ENCODE data around the gene PSMG2.

Gene PSMG2

DNA sequence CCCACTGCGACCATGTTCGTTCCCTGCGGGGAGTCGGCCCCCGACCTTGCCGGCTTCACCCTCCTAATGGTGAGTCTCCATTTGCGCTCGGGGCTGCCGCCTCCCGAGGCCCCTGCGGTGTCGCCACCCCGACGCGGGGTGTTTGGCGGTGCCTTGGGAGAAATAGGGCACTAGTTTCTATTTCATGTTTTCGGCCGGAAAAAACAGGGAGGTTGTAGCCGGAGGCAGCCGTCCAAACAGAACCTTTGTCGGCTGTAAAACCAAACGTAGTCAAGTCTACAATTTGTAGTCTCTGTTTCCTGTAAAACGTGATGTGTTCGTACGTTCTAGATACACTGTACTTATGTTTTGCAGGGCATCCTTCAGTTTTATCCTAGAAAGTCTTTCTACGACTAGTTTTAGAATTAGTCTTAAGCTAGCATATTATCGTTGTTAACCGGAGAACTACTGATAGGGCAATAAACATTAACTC, 290 bp downstream of the PSMG2 start:
- Histone ChIP-seq H4K20me1 (ENCODE audit: insufficient read depth, low read length) (peaks cover 23% of the 10 kb centered on the region; the same call in 1 of the 2 replicates), H3K36me3 (ENCODE audit: insufficient read depth, low read length) (peaks cover 61% of the 10 kb centered on the region), H3K4me3 (ENCODE audit: low read depth in 1 of 2, low read length in 2 of 2) (peak overlapping the region; percentile 44 to 73), H3K27ac (ENCODE audit: low read length) (peak overlapping the region; percentile 97), H2AFZ (ENCODE audit: low read depth, low read length) (peak overlapping the region; percentile 93), H3K79me2 (ENCODE audit: insufficient read depth, low read length) (peaks cover 95% of the 10 kb centered on the region), H3K4me1 (ENCODE audit: insufficient read depth, low read length) (peaks cover 44% of the 10 kb centered on the region), H3K4me2 (ENCODE audit: insufficient read depth, low read length) (peak overlapping the region; percentile 90), H3K9me3 (ENCODE audit: insufficient read depth, low read length, severe bottlenecking) (no peaks in the 10 kb centered on the region), H3K9ac (ENCODE audit: low read depth, low read length) (peak overlapping the region; percentile 93), H3K27me3 (ENCODE audit: insufficient read depth, low read length, poor library complexity) (no peaks in the 10 kb centered on the region)
- TF ChIP-seq EZH2 (IDR thresholded peaks at IDR 0.05; ENCODE audit: borderline replicate concordance, low read depth, low read length, severe bottlenecking) = no peak
- TF ChIP-seq, protein P1, sequence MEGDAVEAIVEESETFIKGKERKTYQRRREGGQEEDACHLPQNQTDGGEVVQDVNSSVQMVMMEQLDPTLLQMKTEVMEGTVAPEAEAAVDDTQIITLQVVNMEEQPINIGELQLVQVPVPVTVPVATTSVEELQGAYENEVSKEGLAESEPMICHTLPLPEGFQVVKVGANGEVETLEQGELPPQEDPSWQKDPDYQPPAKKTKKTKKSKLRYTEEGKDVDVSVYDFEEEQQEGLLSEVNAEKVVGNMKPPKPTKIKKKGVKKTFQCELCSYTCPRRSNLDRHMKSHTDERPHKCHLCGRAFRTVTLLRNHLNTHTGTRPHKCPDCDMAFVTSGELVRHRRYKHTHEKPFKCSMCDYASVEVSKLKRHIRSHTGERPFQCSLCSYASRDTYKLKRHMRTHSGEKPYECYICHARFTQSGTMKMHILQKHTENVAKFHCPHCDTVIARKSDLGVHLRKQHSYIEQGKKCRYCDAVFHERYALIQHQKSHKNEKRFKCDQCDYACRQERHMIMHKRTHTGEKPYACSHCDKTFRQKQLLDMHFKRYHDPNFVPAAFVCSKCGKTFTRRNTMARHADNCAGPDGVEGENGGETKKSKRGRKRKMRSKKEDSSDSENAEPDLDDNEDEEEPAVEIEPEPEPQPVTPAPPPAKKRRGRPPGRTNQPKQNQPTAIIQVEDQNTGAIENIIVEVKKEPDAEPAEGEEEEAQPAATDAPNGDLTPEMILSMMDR (IDR thresholded peaks at IDR 0.05; ENCODE audit: borderline replicate concordance, extremely low read depth, low read length, poor library complexity, severe bottlenecking) = no peak
- ATAC-seq (ENCODE audit: insufficient read depth, low read depth) (peak; percentile 52; the same call in 2 of the 3 replicates), DNase-seq (no peak)

DNA sequence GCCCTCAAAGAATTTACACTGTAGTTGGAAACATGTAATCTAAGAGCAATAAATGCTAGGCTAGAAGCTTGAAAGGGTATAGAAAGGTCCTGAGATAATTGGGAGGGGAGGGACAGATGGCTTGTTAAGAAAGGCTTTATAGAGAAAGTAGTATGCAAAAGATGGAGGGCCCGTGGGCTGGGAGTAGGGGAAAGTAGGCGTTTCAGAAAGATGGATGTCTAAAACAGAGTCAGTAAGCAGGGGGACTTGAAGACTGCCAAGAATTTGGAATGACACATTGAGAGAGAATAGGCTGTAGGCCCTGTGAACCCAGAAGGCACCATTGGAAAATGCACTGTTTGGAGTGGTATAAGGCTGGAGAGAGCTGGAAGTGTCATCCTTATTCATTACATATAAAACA, 822 bp downstream of the PSMG2 start:
- Histone ChIP-seq H3K36me3 (ENCODE audit: insufficient read depth, low read length) (peaks cover 61% of the 10 kb centered on the region), H3K4me2 (ENCODE audit: insufficient read depth, low read length) (peak overlapping the region; percentile 90), H3K79me2 (ENCODE audit: insufficient read depth, low read length) (peaks cover 94% of the 10 kb centered on the region), H3K4me1 (ENCODE audit: insufficient read depth, low read length) (peaks cover 44% of the 10 kb centered on the region), H4K20me1 (ENCODE audit: insufficient read depth, low read length) (peaks cover 23% of the 10 kb centered on the region; the same call in 1 of the 2 replicates), H3K27me3 (ENCODE audit: insufficient read depth, low read length, poor library complexity) (no peaks in the 10 kb centered on the region), H3K9ac (ENCODE audit: low read depth, low read length) (peak overlapping the region; percentile 93), H3K27ac (ENCODE audit: low read length) (peak overlapping the region; percentile 97), H2AFZ (ENCODE audit: low read depth, low read length) (peak overlapping the region; percentile 93; the same call in 1 of the 2 replicates), H3K4me3 (ENCODE audit: low read depth in 1 of 2, low read length in 2 of 2) (peak overlapping the region; percentile 44 to 73), H3K9me3 (ENCODE audit: insufficient read depth, low read length, severe bottlenecking) (no peaks in the 10 kb centered on the region)
- peak; percentile 23 for DNase-seq
- TF ChIP-seq, protein P1 (IDR thresholded peaks at IDR 0.05; ENCODE audit: borderline replicate concordance, extremely low read depth, low read length, poor library complexity, severe bottlenecking) = no peak
- TF ChIP-seq EZH2 (IDR thresholded peaks at IDR 0.05; ENCODE audit: borderline replicate concordance, low read depth, low read length, severe bottlenecking) = no peak
- ATAC-seq (ENCODE audit: insufficient read depth, low read depth) = 0 out of 3 replicates have a peak, but pooled peaks have one; percentile 14

DNA sequence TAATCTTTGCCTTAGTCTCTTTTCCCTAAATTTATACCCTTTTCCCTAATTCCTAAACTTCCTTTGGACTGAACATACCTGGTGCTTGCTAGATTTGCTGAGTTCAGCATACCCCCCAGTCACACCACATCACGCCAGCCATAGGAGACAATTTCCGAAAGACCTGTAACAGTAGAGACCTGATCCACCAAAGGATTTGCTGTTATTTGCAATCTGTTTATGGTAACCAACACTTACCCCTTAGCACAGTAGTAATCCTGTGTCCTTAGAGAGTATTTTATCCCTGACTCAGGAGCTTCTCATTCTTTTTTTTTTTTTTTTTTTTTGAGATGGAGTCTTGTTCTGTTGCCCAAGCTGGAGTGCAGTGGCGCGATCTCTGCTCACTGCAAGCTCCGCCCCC, 8.6 kb downstream of the PSMG2 start:
- peaks cover 63% of the 10 kb centered on the region for H3K79me2 ChIP-seq (ENCODE audit: insufficient read depth, low read length)
- DNase-seq (no peak), ATAC-seq (ENCODE audit: insufficient read depth, low read depth) (no peak)
- H3K27me3 ChIP-seq (ENCODE audit: insufficient read depth, low read length, poor library complexity) = no peaks in the 10 kb centered on the region
- H4K20me1 ChIP-seq (ENCODE audit: insufficient read depth, low read length) = peaks cover 8% of the 10 kb centered on the region; the same call in 1 of the 2 replicates
- H3K9me3 ChIP-seq (ENCODE audit: insufficient read depth, low read length, severe bottlenecking) = no peaks in the 10 kb centered on the region
- no peak overlapping the region for H2AFZ ChIP-seq (ENCODE audit: low read depth, low read length)
- no peak overlapping the region for H3K4me2 ChIP-seq (ENCODE audit: insufficient read depth, low read length)
- no peak for TF ChIP-seq EZH2 (IDR thresholded peaks at IDR 0.05; ENCODE audit: borderline replicate concordance, low read depth, low read length, severe bottlenecking)
- no peak overlapping the region for H3K27ac ChIP-seq (ENCODE audit: low read length)
- no peak overlapping the region for H3K4me3 ChIP-seq (ENCODE audit: low read depth in 1 of 2, low read length in 2 of 2)
- H3K4me1 ChIP-seq (ENCODE audit: insufficient read depth, low read length) = no peaks in the 10 kb centered on the region
- H3K36me3 ChIP-seq (ENCODE audit: insufficient read depth, low read length) = peaks cover 88% of the 10 kb centered on the region
- no peak overlapping the region for H3K9ac ChIP-seq (ENCODE audit: low read depth, low read length)

DNA sequence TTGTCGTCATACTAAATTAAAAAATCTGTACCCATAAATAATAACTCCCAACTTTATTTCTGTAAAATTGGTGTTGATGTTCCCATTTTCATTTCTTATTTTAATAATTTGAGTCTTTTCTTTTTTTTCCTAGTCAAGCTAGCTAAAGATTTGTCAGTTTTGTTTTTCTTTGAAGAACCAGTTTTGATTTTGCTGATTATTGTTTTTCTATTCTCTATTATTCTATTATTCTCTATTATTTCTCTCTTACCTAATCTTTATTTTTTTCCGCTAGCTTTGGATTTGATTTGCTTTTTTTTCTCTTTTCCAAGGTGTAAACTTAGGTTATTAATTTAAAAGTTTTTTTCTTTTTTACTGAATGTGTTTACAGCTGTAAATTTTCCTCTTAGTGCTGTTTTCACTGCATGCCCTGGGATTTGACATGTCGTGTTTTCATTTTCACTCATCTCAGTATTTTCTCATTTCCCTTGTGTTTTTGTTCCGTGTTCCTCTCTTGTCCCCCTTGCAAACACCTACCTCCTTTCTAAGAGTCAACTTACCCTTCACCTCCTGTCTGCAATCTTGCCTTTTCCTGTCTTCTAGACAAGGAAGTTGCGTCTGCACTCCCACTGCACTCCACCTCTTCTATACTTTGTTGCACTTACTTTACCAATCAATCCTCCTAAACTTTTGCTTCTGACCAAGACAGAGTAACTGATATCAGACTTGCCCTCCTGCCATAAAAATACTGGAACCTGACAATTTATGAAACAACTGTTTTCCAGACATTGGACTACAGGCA, 18.8 kb downstream of the PSMG2 start:
- ATAC-seq (ENCODE audit: insufficient read depth, low read depth) (no peak), DNase-seq (no peak)
- no peak overlapping the region for H3K9ac ChIP-seq (ENCODE audit: low read depth, low read length)
- no peak overlapping the region for H2AFZ ChIP-seq (ENCODE audit: low read depth, low read length)
- H3K4me3 ChIP-seq (ENCODE audit: low read depth in 1 of 2, low read length in 2 of 2) = no peak overlapping the region
- H3K4me1 ChIP-seq (ENCODE audit: insufficient read depth, low read length) = no peaks in the 10 kb centered on the region
- peaks cover 15% of the 10 kb centered on the region for H3K79me2 ChIP-seq (ENCODE audit: insufficient read depth, low read length)
- TF ChIP-seq, protein P1 (IDR thresholded peaks at IDR 0.05; ENCODE audit: borderline replicate concordance, extremely low read depth, low read length, poor library complexity, severe bottlenecking) = no peak
- TF ChIP-seq EZH2 (IDR thresholded peaks at IDR 0.05; ENCODE audit: borderline replicate concordance, low read depth, low read length, severe bottlenecking) = no peak
- H3K27me3 ChIP-seq (ENCODE audit: insufficient read depth, low read length, poor library complexity) = no peaks in the 10 kb centered on the region
- H3K4me2 ChIP-seq (ENCODE audit: insufficient read depth, low read length) = no peak overlapping the region
- H3K9me3 ChIP-seq (ENCODE audit: insufficient read depth, low read length, severe bottlenecking) = no peaks in the 10 kb centered on the region
- H4K20me1 ChIP-seq (ENCODE audit: insufficient read depth, low read length) = no peaks in the 10 kb centered on the region; the same call in 1 of the 2 replicates
- no peak overlapping the region for H3K27ac ChIP-seq (ENCODE audit: low read length)
- peaks cover 85% of the 10 kb centered on the region for H3K36me3 ChIP-seq (ENCODE audit: insufficient read depth, low read length)

Data from DND-41 (cell line).